Measurements from ENCODE around the gene CRYBG3.

GRCh38 chr3:97911459-97911858 lies 89.6 kb downstream of the CRYBG3 start:
- no peak for TF ChIP-seq ZNF302 (tag by site-specific recombination; IDR thresholded peaks at IDR 0.05; ENCODE audit: low read depth)
- TF ChIP-seq ZFP37 (tag by site-specific recombination; IDR thresholded peaks at IDR 0.05): no peak
- TF ChIP-seq ZNF391 (tag by site-specific recombination; IDR thresholded peaks at IDR 0.05; ENCODE audit: borderline replicate concordance, low read depth): no peak
- no peak for TF ChIP-seq PBX3 (CRISPR knock-in tag; IDR thresholded peaks at IDR 0.05)
- TF ChIP-seq ZNF174 (tag by site-specific recombination; IDR thresholded peaks at IDR 0.05): no peak
- no peak for TF ChIP-seq TCF7L2 (IDR thresholded peaks at IDR 0.05; ENCODE audit: borderline replicate concordance, low read depth, low read length)
- no peak for TF ChIP-seq ZNF704 (tag by site-specific recombination; IDR thresholded peaks at IDR 0.05)
- TF ChIP-seq CTCF (tag by site-specific recombination; IDR thresholded peaks at IDR 0.05): no peak
- TF ChIP-seq ZNF548 (tag by site-specific recombination; IDR thresholded peaks at IDR 0.05): no peak
- no peak for TF ChIP-seq ZNF155 (tag by site-specific recombination; IDR thresholded peaks at IDR 0.05)
- TF ChIP-seq ZNF266 (tag by site-specific recombination; IDR thresholded peaks at IDR 0.05; ENCODE audit: low read depth): no peak
